Peyer's patch (tissue), 4 donors: Measurements from ENCODE around the gene IL31RA. TPM values are rescaled to one million over a fixed set of nuclear protein-coding genes. Genes with fewer than 3 reads are reported as not detected.

ENCODE experiments used
- DNase-seq, 3 donors: peaks; one replicate each; pipeline ENCODE4 v3.0.0-alpha.2; 2017 to 2019
- H3K27ac ChIP-seq, 4 donors: fragments of 200-600 bp; sonication (generic); one replicate each; pipeline ENCODE4 v1.5.1; 2016 to 2019
- H3K27me3 ChIP-seq, 2 donors: fragments of 200-600 bp; sonication (generic); one replicate each; pipeline ENCODE4 v1.5.1; 2019
- H3K36me3 ChIP-seq, 3 donors: fragments of 200-600 bp; sonication (generic); one replicate each; pipeline ENCODE4 v1.5.1; 2016 to 2019
- H3K4me1 ChIP-seq, 4 donors: fragments of 200-600 bp; sonication (generic); one replicate each; pipeline ENCODE4 v1.5.1; 2016 to 2019
- H3K4me3 ChIP-seq, 4 donors: fragments of 200-600 bp; sonication (generic); 1 replicate in 3 of 4; 2 replicates in 1 of 4; pipeline ENCODE4 v1.5.1; 2016 to 2019; ENCODE audit warnings: mild to moderate bottlenecking in 1 of 4
- H3K9me3 ChIP-seq, 4 donors: fragments of 200-600 bp; sonication (generic); one replicate each; pipeline ENCODE4 v1.5.1; 2016 to 2019; ENCODE audit warnings: mild to moderate bottlenecking in 1 of 4
- POLR2A ChIP-seq, 2 donors: fragments of 450-650 bp; IDR thresholded peaks; one replicate each; pipeline ENCODE4 v1.5.1; 2017; ENCODE audit warnings: antibody characterized with exemption in 2 of 2, mild to moderate bottlenecking in 2 of 2, moderate library complexity in 2 of 2
- total RNA-seq, 4 donors: library from RNA; depleted of rRNA; stranded (reverse); fragments of >200 nt; gene quantifications; one replicate each; pipeline ENCODE4 v1.1.0, GENCODE V29; 2016
- TF ChIP-seq, protein P1 (sequence below), 6 experiments: fragments of 450-650 bp in 4 of 6; fragments of 200-600 bp in 2 of 6; sonication (generic) in 1 of 6; IDR thresholded peaks; one replicate each; pipeline ENCODE4 v1.5.1; 2017 to 2019; ENCODE audit warnings: antibody characterized with exemption in 6 of 6, mild to moderate bottlenecking in 3 of 6, moderate library complexity in 1 of 6

Gene IL31RA
- total RNA-seq, 4 donors from 2014 or later = not detected

DNA sequence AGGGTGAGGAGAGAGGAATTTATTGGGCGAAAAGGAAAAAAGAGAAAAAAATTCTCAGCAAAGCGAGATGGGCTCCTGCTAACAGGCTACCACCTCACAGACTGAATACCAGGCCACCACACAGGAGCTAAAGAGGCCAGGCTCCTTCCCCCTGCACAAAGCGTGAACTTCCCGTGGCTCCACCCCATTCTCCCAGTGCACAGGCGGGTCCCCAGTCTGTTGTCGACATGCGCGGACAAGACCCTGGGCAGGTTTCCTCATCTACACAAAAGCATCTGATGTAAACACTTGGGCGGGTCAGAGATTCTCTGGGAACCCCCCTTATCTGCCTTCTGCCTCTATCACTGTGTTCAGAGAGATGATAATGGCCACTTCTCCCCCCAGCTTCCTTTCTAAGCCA lies 34.2 kb downstream of the IL31RA start:
- no peak overlapping the region for H3K4me3 ChIP-seq
- H3K27ac ChIP-seq = no peak overlapping the region
- H3K9me3 ChIP-seq = no peaks in the 10 kb centered on the region
- TF ChIP-seq POLR2A (IDR thresholded peaks at IDR 0.05) = no peak
- TF ChIP-seq, protein P1, sequence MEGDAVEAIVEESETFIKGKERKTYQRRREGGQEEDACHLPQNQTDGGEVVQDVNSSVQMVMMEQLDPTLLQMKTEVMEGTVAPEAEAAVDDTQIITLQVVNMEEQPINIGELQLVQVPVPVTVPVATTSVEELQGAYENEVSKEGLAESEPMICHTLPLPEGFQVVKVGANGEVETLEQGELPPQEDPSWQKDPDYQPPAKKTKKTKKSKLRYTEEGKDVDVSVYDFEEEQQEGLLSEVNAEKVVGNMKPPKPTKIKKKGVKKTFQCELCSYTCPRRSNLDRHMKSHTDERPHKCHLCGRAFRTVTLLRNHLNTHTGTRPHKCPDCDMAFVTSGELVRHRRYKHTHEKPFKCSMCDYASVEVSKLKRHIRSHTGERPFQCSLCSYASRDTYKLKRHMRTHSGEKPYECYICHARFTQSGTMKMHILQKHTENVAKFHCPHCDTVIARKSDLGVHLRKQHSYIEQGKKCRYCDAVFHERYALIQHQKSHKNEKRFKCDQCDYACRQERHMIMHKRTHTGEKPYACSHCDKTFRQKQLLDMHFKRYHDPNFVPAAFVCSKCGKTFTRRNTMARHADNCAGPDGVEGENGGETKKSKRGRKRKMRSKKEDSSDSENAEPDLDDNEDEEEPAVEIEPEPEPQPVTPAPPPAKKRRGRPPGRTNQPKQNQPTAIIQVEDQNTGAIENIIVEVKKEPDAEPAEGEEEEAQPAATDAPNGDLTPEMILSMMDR (IDR thresholded peaks at IDR 0.05) = no peak
- no peak for DNase-seq
- H3K4me1 ChIP-seq = no peaks in the 10 kb centered on the region
- H3K27me3 ChIP-seq = no peaks in the 10 kb centered on the region
- no peaks in the 10 kb centered on the region for H3K36me3 ChIP-seq

DNA sequence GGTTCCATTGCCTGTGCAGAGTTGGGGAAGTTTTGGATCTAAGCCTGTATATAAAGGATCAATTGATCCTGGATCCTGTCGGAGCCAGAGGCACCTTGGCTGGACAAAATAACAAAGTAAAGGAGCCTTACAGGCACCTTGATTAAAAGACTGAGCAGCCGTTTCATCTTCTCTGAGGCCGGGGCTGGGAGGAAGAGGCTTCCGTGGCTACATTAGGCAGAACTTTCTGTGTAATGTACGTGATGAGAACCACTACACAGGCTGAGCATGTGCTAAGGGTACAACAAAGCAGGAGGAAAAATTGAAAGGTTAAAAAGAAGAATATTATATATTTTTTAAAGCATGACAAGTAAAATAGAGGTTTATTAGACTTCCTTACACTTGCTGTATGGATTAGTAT lies 37.0 kb downstream of the IL31RA start:
- H3K27ac ChIP-seq = no peak overlapping the region
- no peak for TF ChIP-seq POLR2A (IDR thresholded peaks at IDR 0.05)

DNA sequence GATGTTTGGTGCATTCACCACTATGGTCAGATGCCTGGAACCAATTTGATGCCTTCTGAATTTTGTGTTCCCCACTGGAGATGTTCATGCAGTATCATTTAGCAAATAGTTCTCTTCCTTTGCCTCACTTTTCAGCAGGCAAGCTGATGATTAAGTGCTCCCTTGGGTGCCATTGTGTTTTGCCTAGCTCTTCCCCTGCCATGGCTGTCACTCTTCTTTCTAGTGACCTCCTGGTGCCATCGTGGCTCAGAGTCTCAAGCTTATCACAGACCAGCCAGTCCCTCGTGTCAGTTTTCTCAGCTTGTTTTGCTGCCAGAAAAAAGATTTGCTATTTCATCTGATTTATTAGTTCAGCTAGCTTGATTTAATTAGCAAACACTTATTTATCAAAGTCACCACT lies 41.3 kb downstream of the IL31RA start:
- no peaks in the 10 kb centered on the region for H3K36me3 ChIP-seq
- H3K4me3 ChIP-seq = no peak overlapping the region
- no peak for DNase-seq
- H3K4me1 ChIP-seq = no peaks in the 10 kb centered on the region
- no peak for TF ChIP-seq POLR2A (IDR thresholded peaks at IDR 0.05)
- TF ChIP-seq, protein P1 (IDR thresholded peaks at IDR 0.05) = no peak
- no peaks in the 10 kb centered on the region for H3K27me3 ChIP-seq
- no peak overlapping the region for H3K27ac ChIP-seq
- H3K9me3 ChIP-seq = no peaks in the 10 kb centered on the region

More for the DNA sequence above, 37.0 kb downstream of the IL31RA start:
- Histone ChIP-seq H3K9me3 (no peaks in the 10 kb centered on the region), H3K36me3 (no peaks in the 10 kb centered on the region), H3K27me3 (no peaks in the 10 kb centered on the region), H3K4me3 (no peak overlapping the region), H3K4me1 (no peaks in the 10 kb centered on the region)
- DNase-seq = no peak

DNA sequence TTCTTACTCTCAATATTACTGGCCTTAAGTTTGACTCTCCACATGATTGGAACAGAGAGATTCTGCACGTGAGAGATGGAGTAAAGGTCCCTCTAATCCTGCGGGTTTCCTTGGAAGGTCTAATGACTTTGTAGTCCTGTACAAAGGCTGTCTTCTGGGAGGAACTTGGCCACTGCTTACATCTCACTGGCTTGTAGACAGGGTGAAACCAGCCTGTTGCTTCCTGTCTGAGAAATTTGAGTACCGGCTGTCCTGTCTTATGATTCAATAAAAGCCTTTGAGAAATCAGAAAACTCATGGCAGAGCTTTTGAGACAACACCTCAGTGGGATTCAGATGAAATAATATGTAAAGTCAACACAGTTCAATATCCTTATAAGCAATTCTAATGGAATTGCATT lies 43.0 kb downstream of the IL31RA start:
- H3K4me3 ChIP-seq = no peak overlapping the region
- H3K27ac ChIP-seq = no peak overlapping the region
- no peak for TF ChIP-seq POLR2A (IDR thresholded peaks at IDR 0.05)
- H3K4me1 ChIP-seq = no peaks in the 10 kb centered on the region
- no peak for DNase-seq
- H3K9me3 ChIP-seq = no peaks in the 10 kb centered on the region
- no peaks in the 10 kb centered on the region for H3K27me3 ChIP-seq
- no peaks in the 10 kb centered on the region for H3K36me3 ChIP-seq

DNA sequence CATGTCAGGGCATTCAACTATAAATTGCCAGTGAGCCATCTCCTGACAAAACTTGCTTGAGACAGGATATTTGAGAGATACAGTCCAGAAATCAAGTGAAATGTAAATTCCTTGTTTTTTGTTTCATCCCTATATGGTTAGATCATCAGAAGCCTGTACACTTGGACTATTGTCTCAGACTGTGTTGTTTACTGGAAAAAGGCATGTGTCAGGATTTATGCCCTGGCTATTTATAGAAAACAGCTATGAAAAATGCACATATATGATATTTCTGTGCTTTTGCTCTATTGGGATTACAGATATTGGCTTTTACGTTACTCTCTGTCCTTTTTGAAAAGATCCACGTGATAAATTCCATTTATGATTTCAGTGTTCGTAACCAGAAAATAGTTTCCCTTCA lies 44.2 kb downstream of the IL31RA start:
- DNase-seq = no peak
- no peaks in the 10 kb centered on the region for H3K4me1 ChIP-seq
- no peak overlapping the region for H3K27ac ChIP-seq
- H3K4me3 ChIP-seq = no peak overlapping the region
- no peaks in the 10 kb centered on the region for H3K27me3 ChIP-seq
- H3K36me3 ChIP-seq = no peaks in the 10 kb centered on the region
- TF ChIP-seq, protein P1 (IDR thresholded peaks at IDR 0.05) = no peak
- TF ChIP-seq POLR2A (IDR thresholded peaks at IDR 0.05) = no peak
- H3K9me3 ChIP-seq = no peaks in the 10 kb centered on the region

DNA sequence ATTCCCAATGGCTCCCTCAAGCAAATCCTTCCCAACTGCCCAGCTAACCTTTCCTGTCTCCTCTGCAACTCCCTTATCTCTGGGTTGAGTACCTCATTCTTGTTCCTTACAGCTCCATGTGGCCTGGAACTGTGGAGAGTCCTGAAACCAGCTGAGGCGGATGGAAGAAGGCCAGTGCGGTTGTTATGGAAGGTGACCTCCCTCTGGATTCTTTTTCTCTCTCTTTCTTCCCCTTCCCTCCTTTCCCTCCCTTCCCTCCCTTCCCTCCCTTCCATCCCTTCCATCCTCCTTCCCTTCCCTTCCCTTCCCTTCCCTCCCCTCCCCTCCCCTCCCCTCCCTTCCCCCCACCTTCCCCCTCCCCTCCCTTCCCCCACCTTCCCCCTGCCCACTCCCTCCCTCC lies 45.1 kb downstream of the IL31RA start:
- H3K4me1 ChIP-seq = no peaks in the 10 kb centered on the region
- no peaks in the 10 kb centered on the region for H3K36me3 ChIP-seq
- H3K4me3 ChIP-seq = no peak overlapping the region
- H3K27ac ChIP-seq = no peak overlapping the region
- DNase-seq = no peak
- H3K9me3 ChIP-seq = no peaks in the 10 kb centered on the region
- TF ChIP-seq, protein P1 (IDR thresholded peaks at IDR 0.05) = no peak
- no peak for TF ChIP-seq POLR2A (IDR thresholded peaks at IDR 0.05)
- H3K27me3 ChIP-seq = no peaks in the 10 kb centered on the region

DNA sequence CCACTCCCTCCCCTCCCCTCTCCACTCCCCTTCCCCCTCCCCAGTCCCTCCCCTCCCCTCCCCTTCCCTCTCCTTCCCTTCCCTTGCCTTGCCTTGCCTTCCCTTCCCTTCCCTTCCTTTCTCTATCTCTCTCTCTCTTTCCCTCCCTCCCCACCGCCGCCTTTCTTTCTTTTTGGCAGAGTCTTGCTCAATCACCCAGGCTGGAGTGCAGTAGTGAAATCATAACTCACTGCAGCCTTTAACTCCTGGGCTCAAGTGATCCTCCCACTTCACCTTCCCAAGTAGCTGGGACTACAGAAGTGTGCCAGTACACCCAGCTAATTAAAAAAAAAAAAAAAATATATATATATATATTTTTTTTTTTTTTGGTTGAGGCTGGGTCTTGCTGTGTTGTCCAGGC lies 45.5 kb downstream of the IL31RA start:
- Histone ChIP-seq H3K27ac (no peak overlapping the region), H3K9me3 (no peaks in the 10 kb centered on the region), H3K4me3 (no peak overlapping the region), H3K4me1 (no peaks in the 10 kb centered on the region), H3K36me3 (no peaks in the 10 kb centered on the region), H3K27me3 (no peaks in the 10 kb centered on the region)
- no peak for DNase-seq
- TF ChIP-seq POLR2A (IDR thresholded peaks at IDR 0.05) = no peak
- TF ChIP-seq, protein P1 (IDR thresholded peaks at IDR 0.05) = no peak
